Calu3 (cell line): ENCODE data around the gene SPDYC. TPM values are rescaled to one million over a fixed set of nuclear protein-coding genes. Genes with fewer than 3 reads are reported as not detected.

Experiments used
- BruUV-seq: library from RNA; stranded (reverse); fragments of 400-500 nt; replicated peaks from 2 replicates; lab custom pipeline; 2021; lab: Mats Ljungman, UMichigan
- CTCF ChIA-PET: fragments of 300-600 bp; sonication (Branson Sonifier 250); formaldehyde crosslinking; loops from one replicate; lab custom pipeline; 2022; ENCODE audit warnings: antibody characterized with exemption; lab: Charles Lee
- DNase-seq: peaks from one replicate; pipeline ENCODE4 v3.0.0; 2022
- H3K27ac Mint-ChIP-seq: one replicate; pipeline ENCODE4 v1.8.0; 2022; ENCODE audit warnings: mixed read lengths; ENCODE audit not compliant: unreplicated experiment
- H3K27me3 Mint-ChIP-seq: one replicate; pipeline ENCODE4 v1.8.0; 2022; ENCODE audit warnings: mixed read lengths; ENCODE audit not compliant: unreplicated experiment
- H3K36me3 Mint-ChIP-seq: one replicate; pipeline ENCODE4 v1.8.0; 2022; ENCODE audit warnings: mild to moderate bottlenecking, moderate library complexity, mixed read lengths; ENCODE audit not compliant: insufficient read depth, unreplicated experiment
- H3K4me1 Mint-ChIP-seq: one replicate; pipeline ENCODE4 v1.8.0; 2022; ENCODE audit warnings: mild to moderate bottlenecking, low read depth, mixed read lengths; ENCODE audit not compliant: unreplicated experiment
- H3K4me3 Mint-ChIP-seq: one replicate; pipeline ENCODE4 v1.8.0; 2022; ENCODE audit warnings: mild to moderate bottlenecking, low read depth, moderate library complexity, mixed read lengths; ENCODE audit not compliant: unreplicated experiment
- H3K9me3 Mint-ChIP-seq: one replicate; pipeline ENCODE4 v1.8.0; 2022; ENCODE audit warnings: low read depth, mixed read lengths; ENCODE audit not compliant: unreplicated experiment
- intact Hi-C: fragments of 100-400 bp; cut with micrococcal nuclease; formaldehyde crosslinking; loops from one replicate; pipeline ENCODE4 v1.10.0; 2022; ENCODE audit not compliant: unreplicated experiment
- total RNA-seq: library from RNA; stranded (reverse); gene quantifications from 2 replicates; pipeline ENCODE4 v1.2.3, GENCODE V29; 2022
- TF ChIP-seq, protein P1 (sequence below): fragments of 200-600 bp; IDR thresholded peaks from one replicate; pipeline ENCODE4 v1.8.0; 2022; ENCODE audit warnings: antibody characterized with exemption; ENCODE audit not compliant: unreplicated experiment

The SPDYC gene
- total RNA-seq, 1 experiment from 2014 or later: not detected

DNA sequence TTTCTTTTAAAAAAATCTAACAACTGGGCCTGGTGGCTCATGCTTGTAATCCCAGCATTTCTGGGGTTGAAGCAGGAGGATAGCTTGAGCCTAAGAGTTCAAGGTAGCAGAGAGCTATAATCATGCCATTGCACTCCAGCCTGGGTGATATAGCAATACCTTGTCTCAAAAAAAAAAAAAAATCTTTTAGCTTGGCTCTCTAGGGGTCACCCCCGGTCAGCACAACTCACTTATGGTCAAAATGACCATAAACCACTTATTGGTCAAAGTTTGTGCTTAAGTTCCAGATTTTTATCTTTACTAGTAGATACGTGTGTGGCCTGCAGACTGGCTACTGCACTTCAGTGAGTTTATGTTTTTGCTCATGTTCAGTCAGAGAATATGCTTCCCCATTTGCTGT is 6.3 kb upstream of the SPDYC start:
- H3K4me1 Mint-ChIP-seq: peaks cover 15% of the 10 kb centered on the region
- H3K9me3 Mint-ChIP-seq: no peaks in the 10 kb centered on the region
- no peak for DNase-seq
- no peak overlapping the region for H3K4me3 Mint-ChIP-seq
- TF ChIP-seq, protein P1, sequence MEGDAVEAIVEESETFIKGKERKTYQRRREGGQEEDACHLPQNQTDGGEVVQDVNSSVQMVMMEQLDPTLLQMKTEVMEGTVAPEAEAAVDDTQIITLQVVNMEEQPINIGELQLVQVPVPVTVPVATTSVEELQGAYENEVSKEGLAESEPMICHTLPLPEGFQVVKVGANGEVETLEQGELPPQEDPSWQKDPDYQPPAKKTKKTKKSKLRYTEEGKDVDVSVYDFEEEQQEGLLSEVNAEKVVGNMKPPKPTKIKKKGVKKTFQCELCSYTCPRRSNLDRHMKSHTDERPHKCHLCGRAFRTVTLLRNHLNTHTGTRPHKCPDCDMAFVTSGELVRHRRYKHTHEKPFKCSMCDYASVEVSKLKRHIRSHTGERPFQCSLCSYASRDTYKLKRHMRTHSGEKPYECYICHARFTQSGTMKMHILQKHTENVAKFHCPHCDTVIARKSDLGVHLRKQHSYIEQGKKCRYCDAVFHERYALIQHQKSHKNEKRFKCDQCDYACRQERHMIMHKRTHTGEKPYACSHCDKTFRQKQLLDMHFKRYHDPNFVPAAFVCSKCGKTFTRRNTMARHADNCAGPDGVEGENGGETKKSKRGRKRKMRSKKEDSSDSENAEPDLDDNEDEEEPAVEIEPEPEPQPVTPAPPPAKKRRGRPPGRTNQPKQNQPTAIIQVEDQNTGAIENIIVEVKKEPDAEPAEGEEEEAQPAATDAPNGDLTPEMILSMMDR: no peak
- intact Hi-C loops: no loop called here
- CTCF ChIA-PET: interaction anchor here (0.7 kb wide), 1 partner anchor 15 kb away, joined by 5 read pairs; no protein-coding TSS in a partner anchor
- H3K36me3 Mint-ChIP-seq: peaks cover 9% of the 10 kb centered on the region
- H3K27ac Mint-ChIP-seq: no peak overlapping the region
- H3K27me3 Mint-ChIP-seq: no peaks in the 10 kb centered on the region
- BruUV-seq: no TSS peak

DNA sequence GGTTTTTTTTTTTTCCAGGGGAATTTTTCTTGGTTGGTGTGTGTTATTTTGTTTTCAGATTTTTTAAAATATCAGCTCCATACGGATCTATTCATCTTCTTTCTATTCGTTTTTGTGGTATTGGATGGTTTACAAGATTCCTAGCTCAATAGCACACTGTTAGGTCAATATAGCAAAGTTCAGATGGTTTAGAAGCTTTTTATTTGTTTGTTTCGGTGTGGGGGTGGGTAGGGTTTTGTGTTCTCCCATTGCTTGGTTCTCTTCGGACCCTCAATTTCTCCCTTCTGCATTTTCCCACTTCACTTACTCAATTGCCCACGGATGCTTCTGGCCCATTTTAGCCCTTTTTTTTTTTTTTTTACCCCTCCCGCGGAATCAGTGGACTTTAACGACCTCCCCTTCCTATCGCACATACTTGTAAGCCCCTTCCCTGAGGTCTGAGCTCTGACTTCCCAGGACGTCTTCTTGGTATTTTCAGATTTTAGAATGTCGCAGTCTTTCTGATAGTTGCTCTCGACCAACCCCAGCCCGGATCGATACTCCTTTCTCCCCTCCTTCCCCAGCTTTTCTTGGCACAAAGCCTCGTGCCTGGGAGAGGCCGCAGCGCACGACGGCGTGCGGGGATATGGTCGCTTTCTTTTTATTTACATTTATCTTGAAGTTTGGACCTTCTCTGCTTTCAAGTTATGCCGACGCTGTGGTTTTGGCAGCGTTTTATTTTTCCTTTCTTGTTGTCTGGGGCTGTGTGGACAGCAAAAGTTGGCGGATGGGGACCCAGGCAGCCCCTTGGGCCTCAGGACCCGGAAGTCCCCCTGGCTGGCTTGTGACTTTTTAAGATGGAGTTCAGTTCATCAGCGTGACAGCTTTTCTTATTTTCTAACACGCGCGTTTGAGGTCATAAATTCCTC is 4.4 kb upstream of the SPDYC start:
- TF ChIP-seq, protein P1: no peak
- Mint-ChIP-seq H3K9me3 (no peaks in the 10 kb centered on the region), H3K4me3 (peak overlapping the region; percentile 54), H3K36me3 (peaks cover 9% of the 10 kb centered on the region), H3K27ac (peak overlapping the region; percentile 30), H3K4me1 (peaks cover 23% of the 10 kb centered on the region), H3K27me3 (no peaks in the 10 kb centered on the region)
- no TSS peak for BruUV-seq
- CTCF ChIA-PET: interaction anchor here (0.7 to 1.1 kb wide), 4 partner anchors 31 to 169 kb away, joined by 3 to 6 read pairs (median 3); partner anchors contain the start of genes SYVN1 and ZNHIT2
- DNase-seq: peak; percentile 24
- intact Hi-C loops: no loop called here

DNA sequence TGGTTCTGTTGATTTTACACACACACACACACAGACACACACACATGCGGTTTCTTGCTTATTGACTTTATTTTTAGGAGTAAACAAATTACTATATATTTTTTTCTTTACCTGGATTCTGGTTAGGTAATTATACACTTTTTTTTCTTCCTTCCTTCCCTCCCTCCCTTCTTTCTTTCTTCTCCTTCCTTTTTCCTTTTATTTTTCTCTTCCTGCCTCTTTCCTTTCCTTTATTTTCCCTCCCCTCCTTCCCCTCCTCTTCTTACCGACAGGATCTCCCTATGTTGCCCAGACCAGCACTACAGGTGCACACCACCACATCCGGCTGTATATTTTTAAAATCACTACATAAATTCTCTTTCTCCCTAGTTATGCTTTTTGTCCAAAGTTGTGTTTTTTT is 3.1 kb upstream of the SPDYC start:
- CTCF ChIA-PET: interaction anchor here (0.7 kb wide), 1 partner anchor 718 kb away, joined by 3 read pairs; no protein-coding TSS in a partner anchor
- Mint-ChIP-seq H3K4me1 (peaks cover 23% of the 10 kb centered on the region), H3K36me3 (peaks cover 9% of the 10 kb centered on the region), H3K27me3 (no peaks in the 10 kb centered on the region), H3K9me3 (no peaks in the 10 kb centered on the region), H3K27ac (no peak overlapping the region), H3K4me3 (peak overlapping the region; percentile 54)
- intact Hi-C loops: no loop called here
- BruUV-seq: no TSS peak
- TF ChIP-seq, protein P1: no peak
- no peak for DNase-seq

DNA sequence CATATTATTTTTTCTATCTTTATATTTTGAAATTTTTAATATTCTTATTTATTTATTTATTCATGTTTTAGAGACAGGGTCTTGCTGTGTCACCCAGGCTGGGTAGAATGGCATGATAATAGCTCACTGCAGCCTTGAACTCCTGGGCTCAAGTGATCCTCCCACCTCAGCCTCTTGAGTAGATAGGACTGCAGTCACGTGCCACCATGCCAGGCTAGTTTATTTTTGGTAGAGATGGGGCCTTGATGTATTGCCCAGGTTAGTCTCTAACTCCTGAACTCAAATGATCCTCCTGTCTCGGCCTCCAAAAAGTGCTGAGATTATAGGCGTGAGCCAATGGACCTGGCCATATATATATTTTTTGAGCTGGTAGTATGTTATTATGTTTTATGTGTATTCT is 2.4 kb upstream of the SPDYC start:
- Mint-ChIP-seq H3K4me3 (no peak overlapping the region), H3K36me3 (peaks cover 9% of the 10 kb centered on the region), H3K9me3 (no peaks in the 10 kb centered on the region), H3K27ac (no peak overlapping the region), H3K27me3 (no peaks in the 10 kb centered on the region), H3K4me1 (peaks cover 23% of the 10 kb centered on the region)
- CTCF ChIA-PET: no interaction called here
- DNase-seq: no peak
- BruUV-seq: no TSS peak
- TF ChIP-seq, protein P1: no peak
- intact Hi-C loops: no loop called here
